H9 (cell line): ENCODE data around the gene MGST2. TPM values are rescaled to one million over a fixed set of nuclear protein-coding genes. Genes with fewer than 3 reads are reported as not detected.

Experiments used
- DNase-seq: peaks from one replicate; pipeline ENCODE4 v3.0.0-alpha.2; 2017
- H2AFZ ChIP-seq: one replicate; pipeline ENCODE4 v1.6.1; 2013; ENCODE audit warnings: mild to moderate bottlenecking, low read length, control low read depth, moderate library complexity
- H2AK5ac ChIP-seq: 2 replicates; pipeline ENCODE4 v1.6.1; 2013; ENCODE audit warnings: low read length, control low read depth, mixed read lengths; ENCODE audit not compliant: insufficient read length
- H2BK120ac ChIP-seq: one replicate; pipeline ENCODE4 v1.6.1; 2013; ENCODE audit warnings: low read depth, mild to moderate bottlenecking, low read length, control low read depth, inconsistent platforms; ENCODE audit not compliant: poor library complexity, severe bottlenecking
- H2BK12ac ChIP-seq: 2 replicates; pipeline ENCODE4 v1.6.1; 2013; ENCODE audit warnings: low read length, control low read depth, mixed read lengths, low read depth; ENCODE audit not compliant: insufficient read length
- H2BK15ac ChIP-seq: 2 replicates; pipeline ENCODE4 v1.6.1; 2013; ENCODE audit warnings: low read depth, low read length, control low read depth
- H2BK20ac ChIP-seq: one replicate; pipeline ENCODE4 v1.6.1; 2013; ENCODE audit warnings: low read depth, mild to moderate bottlenecking, low read length, control low read depth, inconsistent platforms; ENCODE audit not compliant: poor library complexity, severe bottlenecking
- H2BK5ac ChIP-seq: 2 replicates; pipeline ENCODE4 v1.6.1; 2013; ENCODE audit warnings: low read length, control low read depth, mixed read lengths; ENCODE audit not compliant: insufficient read length
- H3K14ac ChIP-seq: 2 replicates; pipeline ENCODE4 v1.6.1; 2013; ENCODE audit warnings: low read length, control low read depth; ENCODE audit not compliant: insufficient read depth
- H3K18ac ChIP-seq: 2 replicates; pipeline ENCODE4 v1.6.1; 2013; ENCODE audit warnings: low read depth, mild to moderate bottlenecking, mixed read lengths, low read length, control low read depth; ENCODE audit not compliant: insufficient read length
- H3K23ac ChIP-seq: 2 replicates; pipeline ENCODE4 v1.6.1; 2013; ENCODE audit warnings: low read length, control low read depth, mixed read lengths, low read depth; ENCODE audit not compliant: insufficient read length
- H3K23me2 ChIP-seq: 2 replicates; pipeline ENCODE4 v1.6.1; 2013; ENCODE audit warnings: low read depth, mild to moderate bottlenecking, mixed read lengths, low read length, control low read depth; ENCODE audit not compliant: insufficient read length, poor library complexity, severe bottlenecking
- H3K27ac ChIP-seq: 2 replicates; pipeline ENCODE4 v1.5.1; 2013; ENCODE audit warnings: low read length, control low read depth, mixed read lengths, low read depth; ENCODE audit not compliant: insufficient read length
- H3K27me3 ChIP-seq: 2 replicates; pipeline ENCODE4 v1.6.1; 2013; ENCODE audit warnings: low read length, control low read depth, inconsistent platforms; ENCODE audit not compliant: insufficient read depth
- H3K4ac ChIP-seq: 2 replicates; pipeline ENCODE4 v1.6.1; 2013; ENCODE audit warnings: low read depth, mild to moderate bottlenecking, control low read depth, inconsistent platforms, low read length, moderate library complexity
- H3K4me1 ChIP-seq: 2 replicates; pipeline ENCODE4 v1.6.1; 2013; ENCODE audit warnings: low read length, control low read depth, inconsistent platforms; ENCODE audit not compliant: insufficient read depth
- H3K4me2 ChIP-seq: 2 replicates; pipeline ENCODE4 v1.6.1; 2013; ENCODE audit warnings: low read length, control low read depth, mixed read lengths; ENCODE audit not compliant: insufficient read length, insufficient read depth
- H3K56ac ChIP-seq: 2 replicates; pipeline ENCODE4 v1.6.1; 2013; ENCODE audit warnings: low read depth, mild to moderate bottlenecking, mixed read lengths, low read length, control low read depth; ENCODE audit not compliant: insufficient read length
- H3K79me1 ChIP-seq: 2 replicates; pipeline ENCODE4 v1.6.1; 2013; ENCODE audit warnings: low read depth, mild to moderate bottlenecking, moderate library complexity, low read length, control low read depth, inconsistent platforms; ENCODE audit not compliant: insufficient read depth, poor library complexity, severe bottlenecking
- H3K79me2 ChIP-seq: 2 replicates; pipeline ENCODE4 v1.6.1; 2013; ENCODE audit warnings: low read length, control low read depth, inconsistent platforms; ENCODE audit not compliant: insufficient read depth
- H3K9ac ChIP-seq: 2 replicates; pipeline ENCODE4 v1.6.1; 2013; ENCODE audit warnings: low read length, control low read depth, mixed read lengths; ENCODE audit not compliant: insufficient read length; ENCODE audit errors: extremely low read depth
- H3K9me3 ChIP-seq: one replicate; pipeline ENCODE4 v1.6.1; 2013; ENCODE audit warnings: low read depth, low read length, inconsistent platforms; ENCODE audit not compliant: control insufficient read depth
- H3T11ph ChIP-seq: one replicate; pipeline ENCODE4 v1.6.1; 2013; ENCODE audit warnings: mild to moderate bottlenecking, low read length, control low read depth, inconsistent platforms
- H4K20me1 ChIP-seq: one replicate; pipeline ENCODE4 v1.6.1; 2013; ENCODE audit not compliant: control insufficient read depth, insufficient read length, insufficient read depth
- H4K5ac ChIP-seq: 2 replicates; pipeline ENCODE4 v1.6.1; 2013; ENCODE audit warnings: low read depth, mild to moderate bottlenecking, mixed read lengths, low read length, control low read depth; ENCODE audit not compliant: insufficient read length
- H4K8ac ChIP-seq: replicated peaks from 2 replicates; pipeline ENCODE4 v1.6.1; 2013; ENCODE audit warnings: low read length, control low read depth, mixed read lengths, low read depth; ENCODE audit not compliant: insufficient read length
- H4K91ac ChIP-seq: 2 replicates; pipeline ENCODE4 v1.6.1; 2013; ENCODE audit warnings: low read depth, mild to moderate bottlenecking, moderate library complexity, mixed read lengths, low read length, control low read depth; ENCODE audit not compliant: insufficient read length
- H3K27ac Mint-ChIP-seq, 3 experiments: 2 replicates in 2 of 3; 3 replicates in 1 of 3; pipeline ENCODE4 v1.8.0; 2020 to 2021; ENCODE audit warnings: mixed read lengths in 3 of 3, mild to moderate bottlenecking in 1 of 3, moderate library complexity in 1 of 3
- H3K27me3 Mint-ChIP-seq: 2 replicates; pipeline ENCODE4 v1.8.0; 2021; ENCODE audit warnings: low read depth, mild to moderate bottlenecking, moderate library complexity, mixed read lengths
- H3K36me3 Mint-ChIP-seq, 3 experiments: 2 replicates in 2 of 3; 3 replicates in 1 of 3; pipeline ENCODE4 v1.8.0; 2020 to 2021; ENCODE audit warnings: low read depth in 3 of 3, mixed read lengths in 3 of 3; ENCODE audit not compliant: insufficient read depth in 1 of 3
- H3K4me1 Mint-ChIP-seq, 2 experiments: 2 replicates each; pipeline ENCODE4 v1.8.0; 2020; ENCODE audit warnings: mixed read lengths in 2 of 2
- H3K4me3 Mint-ChIP-seq, 2 experiments: 2 replicates in 1 of 2; 3 replicates in 1 of 2; pipeline ENCODE4 v1.8.0; 2020 to 2021; ENCODE audit warnings: mild to moderate bottlenecking in 2 of 2, mixed read lengths in 2 of 2, moderate library complexity in 1 of 2
- H3K9me3 Mint-ChIP-seq, 2 experiments: 2 replicates in 1 of 2; 3 replicates in 1 of 2; pipeline ENCODE4 v1.8.0; 2020; ENCODE audit warnings: mild to moderate bottlenecking in 2 of 2, mixed read lengths in 2 of 2, moderate library complexity in 1 of 2
- WGBS: extraction: QIAGEN DNeasy Blood & Tissue Kit; methylation state at CpG from one replicate; pipeline ENCODE4 v1.1.7; 2013; ENCODE audit warnings: missing lambda C conversion rate, low lambda C conversion rate, mixed read lengths; ENCODE audit not compliant: insufficient read length; ENCODE audit errors: extremely low coverage; 5-methylcytosine and 5-hydroxymethylcytosine counted together
- total RNA-seq: library from RNA; stranded (reverse); gene quantifications from 2 replicates; pipeline ENCODE4 v1.2.1, GENCODE V29; 2021
- TF ChIP-seq, protein P1 (sequence below): fragments of 200-600 bp; sonication (generic); conservative IDR thresholded peaks from 3 replicates; pipeline ENCODE4 v1.8.0; 2021; ENCODE audit warnings: antibody characterized with exemption, mild to moderate bottlenecking

The MGST2 gene
- total RNA-seq, 1 experiment from 2014 or later: 6.4 TPM

DNA sequence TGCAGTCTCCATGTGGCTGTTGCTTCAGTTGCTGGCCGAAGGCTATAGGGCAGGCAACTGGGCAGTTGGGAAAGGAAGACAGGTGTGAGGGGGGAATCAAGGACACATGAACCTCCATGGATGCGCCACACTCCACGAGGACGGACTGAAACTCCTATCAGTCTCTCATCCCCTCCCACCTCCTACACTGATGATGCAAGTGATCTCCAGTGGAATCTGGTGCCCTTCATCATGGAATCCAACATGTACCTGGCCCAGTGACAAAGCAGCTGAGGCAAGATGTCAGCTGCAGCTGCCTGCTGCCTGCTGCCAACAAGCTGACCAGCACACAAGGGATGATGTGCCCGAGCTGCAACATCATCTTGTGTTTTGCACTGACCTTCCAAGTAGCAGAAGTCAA, 26.0 kb upstream of the MGST2 start:
- Histone ChIP-seq H3K4me1 (no peaks in the 10 kb centered on the region; the same call in 1 of the 2 replicates), H2BK12ac (no peak overlapping the region), H4K8ac (no peak overlapping the region), H3K27me3 (no peaks in the 10 kb centered on the region; the same call in 1 of the 2 replicates), H3K4me2 (no peak overlapping the region), H3K27ac (no peak overlapping the region), H3K56ac (no peak overlapping the region), H3K9me3 (no peaks in the 10 kb centered on the region), H3K23ac (no peak overlapping the region), H3K14ac (no peak overlapping the region), H4K5ac (no peak overlapping the region), H2BK20ac (no peak overlapping the region), H2BK5ac (no peak overlapping the region), H4K20me1 (no peaks in the 10 kb centered on the region), H3K79me1 (no peaks in the 10 kb centered on the region), H3K18ac (no peak overlapping the region), H3K23me2 (no peaks in the 10 kb centered on the region), H2AK5ac (no peak overlapping the region), H4K91ac (no peak overlapping the region), H3K79me2 (no peaks in the 10 kb centered on the region), H3K4ac (no peak overlapping the region), H3T11ph (no peak overlapping the region), H2BK15ac (no peak overlapping the region), H3K9ac (no peak overlapping the region), H2AFZ (no peak overlapping the region), H2BK120ac (no peak overlapping the region)
- H3K27ac Mint-ChIP-seq: no peak overlapping the region
- H3K27me3 Mint-ChIP-seq: peaks cover 52% of the 10 kb centered on the region
- peaks cover 0 to 11% (median 8%) of the 10 kb centered on the region in 3 experiments; a peak in 6 of 7 replicates for H3K36me3 Mint-ChIP-seq
- H3K4me1 Mint-ChIP-seq: peaks cover 3 to 4% of the 10 kb centered on the region in 2 experiments; a peak in 2 of 4 replicates
- no peak for DNase-seq
- no CpG with 5 or more reads among the region's 5 CpGs for WGBS
- no peak overlapping the region for H3K4me3 Mint-ChIP-seq
- H3K9me3 Mint-ChIP-seq: peaks cover 9 to 12% of the 10 kb centered on the region in 2 experiments
- TF ChIP-seq, protein P1, sequence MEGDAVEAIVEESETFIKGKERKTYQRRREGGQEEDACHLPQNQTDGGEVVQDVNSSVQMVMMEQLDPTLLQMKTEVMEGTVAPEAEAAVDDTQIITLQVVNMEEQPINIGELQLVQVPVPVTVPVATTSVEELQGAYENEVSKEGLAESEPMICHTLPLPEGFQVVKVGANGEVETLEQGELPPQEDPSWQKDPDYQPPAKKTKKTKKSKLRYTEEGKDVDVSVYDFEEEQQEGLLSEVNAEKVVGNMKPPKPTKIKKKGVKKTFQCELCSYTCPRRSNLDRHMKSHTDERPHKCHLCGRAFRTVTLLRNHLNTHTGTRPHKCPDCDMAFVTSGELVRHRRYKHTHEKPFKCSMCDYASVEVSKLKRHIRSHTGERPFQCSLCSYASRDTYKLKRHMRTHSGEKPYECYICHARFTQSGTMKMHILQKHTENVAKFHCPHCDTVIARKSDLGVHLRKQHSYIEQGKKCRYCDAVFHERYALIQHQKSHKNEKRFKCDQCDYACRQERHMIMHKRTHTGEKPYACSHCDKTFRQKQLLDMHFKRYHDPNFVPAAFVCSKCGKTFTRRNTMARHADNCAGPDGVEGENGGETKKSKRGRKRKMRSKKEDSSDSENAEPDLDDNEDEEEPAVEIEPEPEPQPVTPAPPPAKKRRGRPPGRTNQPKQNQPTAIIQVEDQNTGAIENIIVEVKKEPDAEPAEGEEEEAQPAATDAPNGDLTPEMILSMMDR: no peak
